Transverse colon (tissue), 4 donors: Measurements from ENCODE around the gene AIRE. TPM values are rescaled to one million over a fixed set of nuclear protein-coding genes. Genes with fewer than 3 reads are reported as not detected.

Experiments used
- DNase-seq: peaks from one replicate; pipeline ENCODE4 v3.0.0-alpha.2; 2019
- H3K27ac ChIP-seq, 4 donors: fragments of 200-600 bp; sonication (generic); 2 replicates each; pipeline ENCODE4 v1.5.1; 2016 to 2018; ENCODE audit warnings: inconsistent platforms in 4 of 4
- H3K27me3 ChIP-seq: fragments of 200-600 bp; sonication (generic); 2 replicates; pipeline ENCODE4 v1.5.1; 2017; ENCODE audit warnings: inconsistent platforms
- H3K36me3 ChIP-seq, 4 donors: fragments of 200-600 bp; sonication (generic); 2 replicates each; pipeline ENCODE4 v1.5.1; 2017 to 2019; ENCODE audit warnings: inconsistent platforms in 4 of 4
- H3K4me1 ChIP-seq, 4 donors: fragments of 200-600 bp; sonication (generic); 2 replicates each; pipeline ENCODE4 v1.5.1; 2017 to 2020; ENCODE audit warnings: inconsistent platforms in 4 of 4
- H3K4me3 ChIP-seq, 4 donors: fragments of 200-600 bp; sonication (generic); 1 replicate in 1 of 4; 2 replicates in 3 of 4; pipeline versions ENCODE4 v1.5.1 to v1.6.1; 2017 to 2019; ENCODE audit warnings: inconsistent platforms in 4 of 4
- H3K9me3 ChIP-seq, 2 donors: fragments of 200-600 bp; sonication (generic); 2 replicates each; pipeline ENCODE4 v1.5.1; 2017 to 2019; ENCODE audit warnings: inconsistent platforms in 2 of 2
- EP300 ChIP-seq: sonication (generic); formaldehyde crosslinking; IDR thresholded peaks from one replicate; pipeline ENCODE4 v1.6.1; 2017; ENCODE audit warnings: antibody characterized with exemption, low read depth
- POLR2A ChIP-seq: fragments of 450-650 bp; IDR thresholded peaks from one replicate; pipeline ENCODE4 v1.6.1; 2016; ENCODE audit warnings: antibody characterized with exemption, mild to moderate bottlenecking, moderate library complexity
- POLR2AphosphoS5 ChIP-seq, 3 donors: sonication (generic); formaldehyde crosslinking; IDR thresholded peaks; one replicate each; pipeline ENCODE4 v1.6.1; 2016; ENCODE audit warnings: antibody characterized with exemption in 3 of 3
- WGBS, 2 donors: methylation state at CpG; one replicate each; pipeline ENCODE4 v1.1.5; 2018; ENCODE audit warnings: low coverage in 1 of 2; 5-methylcytosine and 5-hydroxymethylcytosine counted together
- in situ Hi-C, 4 donors: fragments of 200-750 bp; cut with MboI; loops; one replicate each; pipeline versions ENCODE4 v1.15.0 to v1.15.1; 2017; ENCODE audit warnings: low sequenced_read_pairs in 3 of 4, low pct_ligation_motif_present in 1 of 4, low pct_unique_long_range_greater_than_20kb in 1 of 4
- intact Hi-C: fragments of 100-400 bp; cut with DNase I; formaldehyde crosslinking; loops from one replicate; pipeline ENCODE4 v1.15.1; 2023; ENCODE audit warnings: low total_unique reads
- total RNA-seq, 4 donors: library from RNA; depleted of rRNA; stranded (reverse); fragments of >200 nt; gene quantifications; one replicate each; pipeline ENCODE4 v1.1.0, GENCODE V29; 2016
- TF ChIP-seq, protein P1 (sequence below), 5 experiments: fragments of 200-600 bp in 3 of 5; fragments of 450-650 bp in 2 of 5; sonication (generic) in 3 of 5; IDR thresholded peaks; 1 replicate in 2 of 5; 2 replicates in 3 of 5; pipeline ENCODE4 v1.5.1; 2016 to 2017; ENCODE audit warnings: antibody characterized with exemption in 5 of 5, inconsistent platforms in 3 of 5, mild to moderate bottlenecking in 2 of 5, moderate library complexity in 1 of 5

Gene AIRE
- total RNA-seq, 4 donors from 2014 or later, result not detected

GRCh38 chr21:44262338-44263056, 23.2 kb upstream of the AIRE start:
- TF ChIP-seq, protein P1, sequence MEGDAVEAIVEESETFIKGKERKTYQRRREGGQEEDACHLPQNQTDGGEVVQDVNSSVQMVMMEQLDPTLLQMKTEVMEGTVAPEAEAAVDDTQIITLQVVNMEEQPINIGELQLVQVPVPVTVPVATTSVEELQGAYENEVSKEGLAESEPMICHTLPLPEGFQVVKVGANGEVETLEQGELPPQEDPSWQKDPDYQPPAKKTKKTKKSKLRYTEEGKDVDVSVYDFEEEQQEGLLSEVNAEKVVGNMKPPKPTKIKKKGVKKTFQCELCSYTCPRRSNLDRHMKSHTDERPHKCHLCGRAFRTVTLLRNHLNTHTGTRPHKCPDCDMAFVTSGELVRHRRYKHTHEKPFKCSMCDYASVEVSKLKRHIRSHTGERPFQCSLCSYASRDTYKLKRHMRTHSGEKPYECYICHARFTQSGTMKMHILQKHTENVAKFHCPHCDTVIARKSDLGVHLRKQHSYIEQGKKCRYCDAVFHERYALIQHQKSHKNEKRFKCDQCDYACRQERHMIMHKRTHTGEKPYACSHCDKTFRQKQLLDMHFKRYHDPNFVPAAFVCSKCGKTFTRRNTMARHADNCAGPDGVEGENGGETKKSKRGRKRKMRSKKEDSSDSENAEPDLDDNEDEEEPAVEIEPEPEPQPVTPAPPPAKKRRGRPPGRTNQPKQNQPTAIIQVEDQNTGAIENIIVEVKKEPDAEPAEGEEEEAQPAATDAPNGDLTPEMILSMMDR (IDR thresholded peaks at IDR 0.05), result no peak
- no peak for TF ChIP-seq EP300
- in situ Hi-C loops (loop anchor here in 1 of 4 donors (25.0 kb wide), 3 partner anchors 100 to 225 kb away; partner anchors contain the start of genes LRRC3 and TRPM2), intact Hi-C loops (no loop called here)
- H3K27ac ChIP-seq, result no peak overlapping the region
- no peaks in the 10 kb centered on the region for H3K27me3 ChIP-seq
- H3K36me3 ChIP-seq, result no peaks in the 10 kb centered on the region
- no peak overlapping the region for H3K4me3 ChIP-seq
- 75 to 82% methylated on average over 5 to 9 of the region's 12 CpGs for WGBS, 2 donors
- H3K9me3 ChIP-seq, result no peaks in the 10 kb centered on the region
- no peak for DNase-seq
- H3K4me1 ChIP-seq, result no peaks in the 10 kb centered on the region

DNA sequence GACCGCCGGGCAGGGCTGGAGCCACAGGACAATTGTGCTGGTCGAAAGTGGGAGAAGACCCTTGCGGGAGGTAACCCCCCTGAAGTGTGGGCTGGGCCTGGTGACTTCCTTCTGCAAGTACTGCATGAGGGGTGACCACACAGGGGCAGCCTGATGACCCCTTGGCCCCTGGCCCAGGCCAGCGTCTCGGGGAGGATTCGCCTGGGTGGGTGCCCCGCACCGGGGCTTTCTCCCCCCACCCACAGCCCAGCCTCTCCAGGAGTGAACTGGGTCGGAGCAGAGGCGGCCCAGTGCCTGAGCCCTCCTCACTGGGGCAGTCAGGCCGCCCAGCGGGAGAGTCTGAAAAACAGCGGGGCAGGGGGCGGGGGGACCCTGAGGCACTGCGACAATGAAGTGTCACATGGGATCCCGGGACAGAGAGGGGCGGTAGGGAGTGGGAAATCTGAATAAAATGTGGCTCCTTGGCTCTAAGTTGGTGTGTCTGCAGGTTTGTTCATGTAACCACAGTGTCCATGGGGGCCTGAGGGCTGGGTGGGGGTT, 22.4 kb upstream of the AIRE start:
- TF ChIP-seq, protein P1 (IDR thresholded peaks at IDR 0.05), result no peak
- TF ChIP-seq POLR2A (no peak), POLR2AphosphoS5 (IDR thresholded peaks at IDR 0.05) (no peak), EP300 (no peak)
- in situ Hi-C loops (loop anchor here in 1 of 4 donors (25.0 kb wide), 3 partner anchors 99 to 226 kb away; partner anchors contain the start of genes LRRC3 and TRPM2), intact Hi-C loops (no loop called here)
- Histone ChIP-seq H3K27me3 (no peaks in the 10 kb centered on the region), H3K4me3 (no peak overlapping the region), H3K9me3 (no peaks in the 10 kb centered on the region), H3K4me1 (no peaks in the 10 kb centered on the region), H3K27ac (no peak overlapping the region), H3K36me3 (no peaks in the 10 kb centered on the region)
- WGBS, 2 donors, result 70% methylated on average over 18 of the region's 18 CpGs; no CpG with 5 or more reads in 1 of the 2 donors
- DNase-seq, result no peak

DNA sequence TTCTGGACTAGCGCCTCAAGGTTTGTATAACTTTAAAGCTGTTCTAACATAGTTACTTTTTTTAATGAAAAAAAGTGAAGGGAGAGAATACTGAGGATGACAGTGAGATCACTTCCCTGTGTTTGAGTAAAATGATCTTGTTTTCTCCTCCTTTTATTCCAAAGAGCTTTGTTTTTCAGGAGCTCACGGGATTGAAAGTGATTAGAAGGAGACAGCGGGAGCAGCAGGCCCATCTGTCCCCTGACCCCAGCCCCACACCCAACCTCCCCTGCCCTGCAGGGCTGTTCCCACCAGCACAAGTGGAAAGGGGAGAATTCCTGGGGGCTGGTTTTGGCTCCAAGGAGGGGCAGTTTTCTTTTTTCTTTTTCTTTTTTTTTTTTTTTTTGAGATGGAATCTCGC, 21.9 kb upstream of the AIRE start:
- no peak for DNase-seq
- Histone ChIP-seq H3K36me3 (no peaks in the 10 kb centered on the region), H3K27ac (no peak overlapping the region), H3K27me3 (no peaks in the 10 kb centered on the region), H3K9me3 (no peaks in the 10 kb centered on the region), H3K4me3 (no peak overlapping the region), H3K4me1 (no peaks in the 10 kb centered on the region)
- no peak for TF ChIP-seq EP300
- TF ChIP-seq, protein P1 (IDR thresholded peaks at IDR 0.05), result no peak
- TF ChIP-seq POLR2AphosphoS5 (IDR thresholded peaks at IDR 0.05), result no peak
- in situ Hi-C loops, result loop anchor here in 1 of 4 donors (25.0 kb wide), 3 partner anchors 99 to 226 kb away; partner anchors contain the start of genes LRRC3 and TRPM2
- intact Hi-C loops, result no loop called here
- WGBS, 2 donors, result 90 to 95% methylated on average over 3 to 4 of the region's 4 CpGs

DNA sequence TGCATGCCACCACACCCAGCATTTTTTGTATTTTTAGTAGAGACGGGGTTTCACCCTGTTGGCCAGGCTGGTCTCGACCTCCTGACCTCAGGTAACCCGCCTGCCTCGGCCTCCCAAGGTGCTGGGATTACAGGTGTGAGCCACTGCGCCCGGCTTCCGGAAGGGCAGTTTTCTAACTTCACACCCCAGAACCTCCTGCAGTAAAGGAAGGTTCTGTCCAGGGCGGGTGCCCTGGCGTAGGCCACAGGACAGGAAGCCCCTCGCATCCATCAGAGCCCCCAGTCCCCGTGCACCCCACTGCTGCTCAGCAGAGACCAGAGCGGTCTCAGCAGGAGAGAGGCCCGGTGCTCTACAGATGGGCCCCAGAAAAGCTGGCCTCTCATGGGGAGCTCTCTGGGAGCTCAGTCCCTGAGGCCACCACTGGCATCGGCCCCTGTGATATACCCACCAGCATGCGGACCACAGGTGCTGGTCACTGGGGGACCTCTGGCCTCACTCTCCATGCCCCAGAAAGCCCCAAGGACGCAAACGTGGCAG, 19.9 kb upstream of the AIRE start:
- TF ChIP-seq POLR2AphosphoS5 (IDR thresholded peaks at IDR 0.05) (no peak), POLR2A (no peak), EP300 (no peak)
- TF ChIP-seq, protein P1 (IDR thresholded peaks at IDR 0.05), result no peak
- Histone ChIP-seq H3K36me3 (no peaks in the 10 kb centered on the region), H3K27ac (no peak overlapping the region), H3K4me3 (no peak overlapping the region), H3K4me1 (no peaks in the 10 kb centered on the region), H3K9me3 (no peaks in the 10 kb centered on the region), H3K27me3 (no peaks in the 10 kb centered on the region)
- WGBS, 2 donors, result 84% methylated on average over 17 of the region's 17 CpGs; no CpG with 5 or more reads in 1 of the 2 donors
- in situ Hi-C loops, result loop anchor here in 1 of 4 donors (25.0 kb wide), 3 partner anchors 96 to 229 kb away; partner anchors contain the start of genes LRRC3 and TRPM2
- no peak for DNase-seq
- intact Hi-C loops, result no loop called here
